H1 (cell line): ENCODE results near the gene LIMS1. TPM values are rescaled to one million over a fixed set of nuclear protein-coding genes. Genes with fewer than 3 reads are reported as not detected.

Experiments
- CTCF ChIA-PET: fragments of 300-600 bp; sonication (Branson Sonifier 250); formaldehyde crosslinking; loops from one replicate; lab custom pipeline; 2021; ENCODE audit not compliant: partially characterized antibody; lab: Charles Lee
- POLR2A ChIA-PET: fragments of 300-600 bp; sonication (Branson Sonifier 250); formaldehyde crosslinking; loops from one replicate; lab custom pipeline; 2021; ENCODE audit warnings: inconsistent platforms; ENCODE audit not compliant: partially characterized antibody; lab: Charles Lee
- DNase-seq, 2 experiments: peaks; one replicate each; pipeline versions ENCODE4 v3.0.0 to v3.0.0-alpha.2; 2010 to 2022; ENCODE audit warnings: low spot score in 2 of 2, low read depth in 1 of 2, mixed read lengths in 1 of 2
- FAIRE-seq: peaks from 2 replicates; lab custom pipeline; 2011; peaks lifted over from hg19 to GRCh38; lab: Jason Lieb, UNC
- H2AFZ ChIP-seq: 2 replicates; pipeline ENCODE4 v1.8.1; 2012; ENCODE audit warnings: low read length, inconsistent platforms
- H2AK5ac ChIP-seq: 2 replicates; pipeline ENCODE4 v1.6.1; 2013; ENCODE audit warnings: low read depth, low read length
- H2BK120ac ChIP-seq: replicated peaks from 2 replicates; pipeline ENCODE3; 2013; ENCODE audit warnings: low read depth, low read length, inconsistent platforms
- H2BK12ac ChIP-seq: 2 replicates; pipeline ENCODE4 v1.6.1; 2013; ENCODE audit warnings: low read depth, low read length
- H2BK15ac ChIP-seq: 2 replicates; pipeline ENCODE4 v1.6.1; 2013; ENCODE audit warnings: low read length
- H2BK20ac ChIP-seq: 2 replicates; pipeline ENCODE4 v1.6.1; 2013; ENCODE audit warnings: low read length
- H2BK5ac ChIP-seq: 2 replicates; pipeline ENCODE4 v1.6.1; 2013; ENCODE audit warnings: low read depth, low read length
- H3K14ac ChIP-seq: 2 replicates; pipeline ENCODE4 v1.6.1; 2013; ENCODE audit warnings: inconsistent platforms; ENCODE audit not compliant: insufficient read length
- H3K18ac ChIP-seq: 2 replicates; pipeline ENCODE4 v1.6.1; 2013; ENCODE audit warnings: low read length; ENCODE audit errors: extremely low read depth
- H3K23ac ChIP-seq: 2 replicates; pipeline ENCODE4 v1.6.1; 2013; ENCODE audit warnings: inconsistent platforms; ENCODE audit not compliant: insufficient read length
- H3K23me2 ChIP-seq: 2 replicates; pipeline ENCODE4 v1.6.1; 2013; ENCODE audit warnings: low read depth, low read length
- H3K27ac ChIP-seq: 2 replicates; pipeline ENCODE4 v1.6.1; 2011; ENCODE audit warnings: low read depth, low read length, inconsistent platforms
- H3K27me3 ChIP-seq, 4 experiments: replicated peaks in 1 of 4; 1 replicate in 1 of 4; 2 replicates in 3 of 4; pipeline versions ENCODE4 v1.6.1 to v1.8.1; 2011 to 2013; ENCODE audit warnings: low read length in 3 of 4, mild to moderate bottlenecking in 3 of 4, inconsistent platforms in 2 of 4, mixed read lengths in 2 of 4, moderate library complexity in 1 of 4; ENCODE audit not compliant: control insufficient read depth in 3 of 4, insufficient read depth in 3 of 4; ENCODE audit errors: extremely low read depth in 1 of 4
- H3K36me3 ChIP-seq, 4 experiments: 2 replicates each; pipeline versions ENCODE4 v1.6.1 to v1.8.1; 2011 to 2013; ENCODE audit warnings: mild to moderate bottlenecking in 4 of 4, low read length in 3 of 4, moderate library complexity in 2 of 4, control low read depth in 1 of 4, inconsistent platforms in 1 of 4; ENCODE audit not compliant: insufficient read depth in 4 of 4, control insufficient read depth in 2 of 4
- H3K4ac ChIP-seq: replicated peaks from 2 replicates; pipeline ENCODE3; 2013; ENCODE audit warnings: low read length, low read depth, mixed read lengths, inconsistent platforms; ENCODE audit not compliant: insufficient read length
- H3K4me1 ChIP-seq, 4 experiments: replicated peaks in 1 of 4; 1 replicate in 1 of 4; 2 replicates in 3 of 4; pipeline versions ENCODE4 v1.6.1 to v1.8.1; 2011 to 2013; ENCODE audit warnings: low read length in 3 of 4, inconsistent platforms in 2 of 4, mixed read lengths in 1 of 4; ENCODE audit not compliant: insufficient read depth in 4 of 4, control insufficient read depth in 3 of 4
- H3K4me2 ChIP-seq, 2 experiments: 2 replicates each; pipeline versions ENCODE4 v1.6.1 to v1.8.1; 2011 to 2013; ENCODE audit warnings: low read depth in 2 of 2, low read length in 2 of 2, control low read depth in 1 of 2, inconsistent platforms in 1 of 2, mild to moderate bottlenecking in 1 of 2; ENCODE audit not compliant: insufficient read depth in 1 of 2
- H3K4me3 ChIP-seq, 4 experiments: fragments of 200-600, 300-600 bp in 1 of 4; sonication (generic), shearing (Covaris generic), sonication (Bioruptor Twin) in 1 of 4; 2 replicates each; pipeline versions ENCODE4 v1.5.1 to v1.8.1; 2011 to 2016; ENCODE audit warnings: low read length in 4 of 4, low read depth in 3 of 4, control low read depth in 2 of 4, inconsistent platforms in 2 of 4, mild to moderate bottlenecking in 2 of 4, mixed read lengths in 1 of 4, moderate library complexity in 1 of 4; ENCODE audit not compliant: insufficient read depth in 2 of 4; ENCODE audit errors: extremely low read depth in 1 of 4
- H3K56ac ChIP-seq: replicated peaks from 2 replicates; pipeline ENCODE3; 2013; ENCODE audit warnings: low read depth, mild to moderate bottlenecking, mixed read lengths, low read length, inconsistent platforms; ENCODE audit not compliant: insufficient read length
- H3K79me1 ChIP-seq: 2 replicates; pipeline ENCODE4 v1.6.1; 2013; ENCODE audit warnings: low read depth, low read length, control low read depth
- H3K79me2 ChIP-seq, 2 experiments: 2 replicates each; pipeline versions ENCODE4 v1.6.1 to v1.8.1; 2012 to 2013; ENCODE audit warnings: low read length in 2 of 2, mild to moderate bottlenecking in 2 of 2, inconsistent platforms in 1 of 2; ENCODE audit not compliant: insufficient read depth in 2 of 2, control insufficient read depth in 1 of 2
- H3K9ac ChIP-seq, 4 experiments: replicated peaks in 1 of 4; 1 replicate in 1 of 4; 2 replicates in 3 of 4; pipeline versions ENCODE4 v1.6.1 to v1.8.1; 2011 to 2013; ENCODE audit warnings: low read depth in 3 of 4, low read length in 3 of 4, control low read depth in 2 of 4, mild to moderate bottlenecking in 2 of 4, moderate library complexity in 2 of 4, inconsistent platforms in 1 of 4; ENCODE audit errors: extremely low read depth in 1 of 4
- H3K9me3 ChIP-seq, 2 experiments: 2 replicates each; pipeline versions ENCODE4 v1.6.1 to v1.8.1; 2012 to 2013; ENCODE audit warnings: mild to moderate bottlenecking in 2 of 2, moderate library complexity in 2 of 2, control low read depth in 1 of 2, inconsistent platforms in 1 of 2, low read depth in 1 of 2, low read length in 1 of 2, mixed read lengths in 1 of 2; ENCODE audit not compliant: insufficient read depth in 2 of 2
- H4K20me1 ChIP-seq, 2 experiments: replicated peaks in 1 of 2; 2 replicates each; pipeline versions ENCODE3 to v1.8.1; 2011 to 2013; ENCODE audit warnings: inconsistent platforms in 2 of 2, low read length in 2 of 2, mild to moderate bottlenecking in 1 of 2; ENCODE audit not compliant: insufficient read depth in 2 of 2, control insufficient read depth in 1 of 2
- H4K5ac ChIP-seq: 2 replicates; pipeline ENCODE4 v1.6.1; 2013; ENCODE audit warnings: low read length, low read depth, mixed read lengths, inconsistent platforms; ENCODE audit not compliant: insufficient read length
- H4K8ac ChIP-seq: 2 replicates; pipeline ENCODE4 v1.8.0; 2013; ENCODE audit warnings: mild to moderate bottlenecking, moderate library complexity, low read length, inconsistent platforms; ENCODE audit not compliant: insufficient read depth; ENCODE audit errors: extremely low read depth
- H4K91ac ChIP-seq: replicated peaks from 2 replicates; pipeline ENCODE3; 2013; ENCODE audit warnings: low read length, mixed read lengths, inconsistent platforms; ENCODE audit not compliant: insufficient read length
- CBX8 ChIP-seq: fragments of 300-800, 300-1000 bp; sonication (generic); IDR thresholded peaks from 2 replicates; pipeline ENCODE4 v1.7.1; 2016; ENCODE audit warnings: low read depth, low read length, borderline replicate concordance
- RAD21 ChIP-seq, 2 experiments: IDR thresholded peaks in 1 of 2; conservative IDR thresholded peaks in 1 of 2; 2 replicates each; pipeline ENCODE4 v1.6.1; 2011; ENCODE audit warnings: low read depth in 2 of 2, low read length in 2 of 2, improper control_type of control experiment in 1 of 2, inconsistent platforms in 1 of 2, mild to moderate bottlenecking in 1 of 2, moderate library complexity in 1 of 2
- WGBS, 2 experiments: shearing (Covaris generic) in 1 of 2; methylation state at CpG; one replicate each; pipeline versions ENCODE4 v1.1.6 to v1.1.7; 2013 to 2015; ENCODE audit warnings: low lambda C conversion rate in 2 of 2, mixed read lengths in 2 of 2, inconsistent platforms in 1 of 2, low coverage in 1 of 2, missing lambda C conversion rate in 1 of 2; ENCODE audit not compliant: insufficient replicate concordance in 2 of 2, insufficient coverage in 1 of 2, insufficient read length in 1 of 2; ENCODE audit errors: extremely low coverage in 1 of 2, missing lambda C conversion rate in 1 of 2; 5-methylcytosine and 5-hydroxymethylcytosine counted together
- polyA plus RNA-seq, 7 experiments: library from polyadenylated mRNA; depleted of rRNA in 3 of 7; stranded (reverse) in 5 of 7; unstranded in 2 of 7; fragments of >200 nt in 5 of 7; fragments of 200-250 nt in 2 of 7; gene quantifications; 1 replicate in 5 of 7; 2 replicates in 1 of 7; 4 replicates in 1 of 7; pipeline versions ENCODE4 v1.2.1 to v1.2.3, GENCODE V29; 2011 to 2013; ENCODE audit warnings: missing spikeins in 2 of 7, mixed read lengths in 2 of 7
- total RNA-seq: library from RNA; stranded (reverse); fragmentation: NEBNext Ultra II Directional; extraction: Animal tissue kit (Norgen Biotek cat#: 25700); gene quantifications from 2 replicates; pipeline ENCODE4 v1.2.1, GENCODE V29; 2021

The LIMS1 gene
- total and polyA plus RNA-seq, 2 of the 8 experiments (the other 6 are each of a cell fraction or from before 2014, with no cell fraction given): 24.1 to 36.7 TPM

GRCh38 chr2:108560241-108560811 lies 26.1 kb downstream of the LIMS1 start:
- no peak overlapping the region for H2BK15ac ChIP-seq
- no peak overlapping the region for H3K4me3 ChIP-seq
- H3K4ac ChIP-seq: no peak overlapping the region
- H3K23me2 ChIP-seq: no peaks in the 10 kb centered on the region
- H3K4me2 ChIP-seq: peak overlapping the region in 1 of 2 experiments; percentile 31; a peak in 1 of 4 replicates
- no peak overlapping the region for H3K23ac ChIP-seq
- CTCF ChIA-PET: interaction anchor here (1.1 to 1.2 kb wide), 2 partner anchors 14 to 76 kb away, joined by 3 to 6 read pairs; no protein-coding TSS in a partner anchor
- no peak overlapping the region; the same call in 1 of the 2 replicates for H3K18ac ChIP-seq
- H4K91ac ChIP-seq: no peak overlapping the region
- no peaks in the 10 kb centered on the region for H3K9me3 ChIP-seq
- H4K20me1 ChIP-seq: no peaks in the 10 kb centered on the region
- no peak overlapping the region for H2AFZ ChIP-seq
- TF ChIP-seq CBX8: no peak
- TF ChIP-seq RAD21 (IDR thresholded peaks at IDR 0.05 in 1 of 2, conservative IDR thresholded peaks at IDR 0.05 in 1 of 2; ENCODE audit: low read depth in 2 of 2, low read length in 2 of 2): 0 out of 4 replicates have a peak, but pooled peaks of 1 of the 2 experiments have one; percentile 3
- TF ChIP-seq, all 59 proteins: peak for 1
- Histone ChIP-seq H4K8ac (no peak overlapping the region), H3K27ac (no peak overlapping the region), H3K9ac (no peak overlapping the region; a peak in 2 of 7 replicates), H2BK20ac (no peak overlapping the region), H3K79me2 (peaks cover 0 to 36% of the 10 kb centered on the region in 2 experiments; a peak in 3 of 4 replicates), H2BK5ac (no peak overlapping the region), H3K36me3 (no peaks in the 10 kb centered on the region), H3K56ac (no peak overlapping the region), H4K5ac (no peak overlapping the region), H2BK120ac (no peak overlapping the region), H3K27me3 (no peaks in the 10 kb centered on the region), H3K14ac (no peak overlapping the region), H2AK5ac (no peak overlapping the region), H3K79me1 (no peaks in the 10 kb centered on the region; the same call in 1 of the 2 replicates), H3K4me1 (peaks cover 0 to 9% (median 4%) of the 10 kb centered on the region in 4 experiments; a peak in 5 of 7 replicates), H2BK12ac (no peak overlapping the region)
- WGBS, 2 experiments: 72% methylated on average over 6 of the region's 6 CpGs; no CpG with 5 or more reads in 1 of the 2 experiments
- POLR2A ChIA-PET: interaction anchor here (0.6 kb wide), 1 partner anchor 30 kb away, joined by 3 read pairs; no protein-coding TSS in a partner anchor
- FAIRE-seq: no peak
- DNase-seq: no peak
